ENCODE measurements around the gene ALG9. TPM values are rescaled to one million over a fixed set of nuclear protein-coding genes. Genes with fewer than 3 reads are reported as not detected.

ALG9 gene
- total RNA-seq, 4 donors from 2014 or later = 26.2 to 74.3 (median 31.4) TPM

DNA sequence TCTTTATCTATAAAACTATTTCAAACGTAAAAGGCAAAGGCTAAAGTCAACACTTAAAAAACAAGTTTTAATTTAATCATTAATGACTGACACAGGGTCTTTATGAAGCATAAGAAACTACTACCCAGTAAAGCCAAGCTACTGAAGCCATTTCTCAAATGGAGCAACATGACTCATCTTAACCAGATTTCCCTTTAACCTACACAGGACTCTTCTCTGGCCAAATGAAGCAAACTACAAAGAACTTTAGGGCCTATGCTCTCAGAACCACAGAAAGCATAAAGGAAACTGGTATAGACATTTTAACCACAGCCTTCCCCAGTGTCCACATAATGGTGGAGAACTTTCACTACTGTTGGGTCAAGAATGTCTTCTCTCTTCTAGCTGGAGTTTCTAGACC is 34.7 kb downstream of the ALG9 start:
- DNase-seq (ENCODE audit: low spot score in 2 of 2) = no peak
- TF ChIP-seq EP300 (IDR thresholded peaks at IDR 0.05) = no peak
- TF ChIP-seq, protein P1, sequence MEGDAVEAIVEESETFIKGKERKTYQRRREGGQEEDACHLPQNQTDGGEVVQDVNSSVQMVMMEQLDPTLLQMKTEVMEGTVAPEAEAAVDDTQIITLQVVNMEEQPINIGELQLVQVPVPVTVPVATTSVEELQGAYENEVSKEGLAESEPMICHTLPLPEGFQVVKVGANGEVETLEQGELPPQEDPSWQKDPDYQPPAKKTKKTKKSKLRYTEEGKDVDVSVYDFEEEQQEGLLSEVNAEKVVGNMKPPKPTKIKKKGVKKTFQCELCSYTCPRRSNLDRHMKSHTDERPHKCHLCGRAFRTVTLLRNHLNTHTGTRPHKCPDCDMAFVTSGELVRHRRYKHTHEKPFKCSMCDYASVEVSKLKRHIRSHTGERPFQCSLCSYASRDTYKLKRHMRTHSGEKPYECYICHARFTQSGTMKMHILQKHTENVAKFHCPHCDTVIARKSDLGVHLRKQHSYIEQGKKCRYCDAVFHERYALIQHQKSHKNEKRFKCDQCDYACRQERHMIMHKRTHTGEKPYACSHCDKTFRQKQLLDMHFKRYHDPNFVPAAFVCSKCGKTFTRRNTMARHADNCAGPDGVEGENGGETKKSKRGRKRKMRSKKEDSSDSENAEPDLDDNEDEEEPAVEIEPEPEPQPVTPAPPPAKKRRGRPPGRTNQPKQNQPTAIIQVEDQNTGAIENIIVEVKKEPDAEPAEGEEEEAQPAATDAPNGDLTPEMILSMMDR (IDR thresholded peaks at IDR 0.05) = no peak
- no peak for TF ChIP-seq POLR2A (IDR thresholded peaks at IDR 0.05)
- TF ChIP-seq POLR2AphosphoS5 (IDR thresholded peaks at IDR 0.05) = no peak

DNA sequence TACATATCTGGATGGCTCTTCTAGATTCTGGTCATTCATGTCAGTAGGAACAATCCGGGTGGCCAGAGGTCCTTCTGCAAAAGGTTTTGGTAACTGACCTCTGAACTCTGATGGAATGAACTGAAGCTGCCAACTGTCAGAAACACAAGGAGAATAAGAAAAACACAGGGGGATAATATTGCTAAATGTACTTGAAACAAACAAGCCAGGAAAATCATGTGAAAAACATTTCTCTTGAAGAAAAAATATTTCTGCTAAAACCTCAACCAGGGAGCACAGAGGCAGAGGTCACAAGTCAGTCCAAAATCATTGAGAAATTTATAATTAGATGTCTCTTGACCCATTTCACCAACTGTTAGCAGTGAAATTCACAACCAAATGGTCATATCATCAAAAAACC is 35.2 kb downstream of the ALG9 start:
- TF ChIP-seq POLR2AphosphoS5 (IDR thresholded peaks at IDR 0.05) = no peak
- 71% methylated on average over 1 of the region's 1 CpG for WGBS
- no peaks in the 10 kb centered on the region for H3K27me3 ChIP-seq
- H3K4me1 ChIP-seq = no peaks in the 10 kb centered on the region
- no peaks in the 10 kb centered on the region for H3K9me3 ChIP-seq
- no peak overlapping the region for H3K4me3 ChIP-seq
- H3K36me3 ChIP-seq = peaks cover 32% of the 10 kb centered on the region
- no peak overlapping the region for H3K27ac ChIP-seq
- DNase-seq (ENCODE audit: low spot score in 2 of 2) = no peak

More for the DNA sequence above, 34.7 kb downstream of the ALG9 start:
- H3K9me3 ChIP-seq = no peaks in the 10 kb centered on the region
- no peak overlapping the region for H3K4me3 ChIP-seq
- 93% methylated on average over 1 of the region's 1 CpG for WGBS
- H3K4me1 ChIP-seq = no peaks in the 10 kb centered on the region
- H3K27me3 ChIP-seq = no peaks in the 10 kb centered on the region
- no peak overlapping the region for H3K27ac ChIP-seq
- peaks cover 28% of the 10 kb centered on the region for H3K36me3 ChIP-seq

DNA sequence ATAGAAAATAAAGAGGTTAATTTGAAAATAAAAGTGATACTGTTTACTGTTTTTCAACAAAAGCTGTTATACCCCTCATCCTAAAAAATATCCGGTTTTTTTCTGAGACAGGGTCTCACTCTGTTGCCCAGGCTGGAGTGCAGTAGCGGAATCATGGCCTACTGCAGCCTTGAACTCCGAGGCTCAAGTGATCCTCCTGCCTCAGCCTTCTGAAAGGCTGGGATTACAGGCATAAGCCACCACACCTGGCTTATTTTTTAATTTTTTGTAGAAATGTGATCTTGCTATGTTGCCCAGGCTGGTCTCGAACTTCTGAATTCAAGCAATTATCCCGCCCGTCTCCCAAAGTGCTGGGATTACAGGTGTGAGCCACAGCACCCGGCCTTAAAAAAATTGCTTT is 35.7 kb downstream of the ALG9 start:
- Histone ChIP-seq H3K9me3 (no peaks in the 10 kb centered on the region), H3K4me3 (no peak overlapping the region), H3K27ac (no peak overlapping the region), H3K4me1 (no peaks in the 10 kb centered on the region), H3K36me3 (peaks cover 37% of the 10 kb centered on the region), H3K27me3 (no peaks in the 10 kb centered on the region)
- WGBS = over 99% methylated on average over 7 of the region's 7 CpGs
- no peak for DNase-seq (ENCODE audit: low spot score in 2 of 2)
- TF ChIP-seq EP300 (IDR thresholded peaks at IDR 0.05) = no peak
- no peak for TF ChIP-seq POLR2AphosphoS5 (IDR thresholded peaks at IDR 0.05)
- TF ChIP-seq, protein P1 (IDR thresholded peaks at IDR 0.05) = no peak
- TF ChIP-seq POLR2A (IDR thresholded peaks at IDR 0.05) = no peak

DNA sequence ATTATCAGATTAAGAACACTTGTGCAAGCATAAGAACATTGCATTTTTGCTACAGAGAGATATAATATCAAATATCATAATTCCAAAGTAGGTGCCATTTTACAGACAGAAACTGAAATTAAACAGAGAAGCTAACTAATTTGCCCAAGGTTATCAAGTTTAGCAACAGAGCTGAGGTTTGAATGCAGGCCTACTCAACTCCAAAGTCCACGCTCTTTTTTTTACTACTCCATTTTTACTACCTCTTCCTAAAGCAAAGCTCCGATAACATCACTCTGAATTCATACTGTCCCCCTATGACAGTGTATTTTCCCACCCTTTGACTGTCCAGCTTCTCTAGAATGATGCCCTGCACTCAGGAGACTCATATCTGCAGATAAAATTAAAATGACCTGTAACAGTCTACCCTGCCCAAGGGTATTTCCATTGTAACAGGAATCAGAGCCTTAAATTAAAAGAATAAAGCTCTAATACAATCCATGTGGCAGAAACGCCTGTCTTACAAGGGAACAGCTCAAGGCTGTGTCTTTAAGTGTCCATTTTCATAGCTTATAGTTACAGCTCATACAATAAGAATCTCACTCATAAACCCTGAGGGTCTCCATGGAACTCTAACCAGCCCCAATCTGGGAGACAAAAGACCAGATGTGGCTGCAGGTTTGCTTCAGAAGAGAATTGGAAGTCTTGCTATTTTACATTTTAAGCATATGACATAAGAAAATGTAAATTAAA is 36.8 kb downstream of the ALG9 start:
- 91% methylated on average over 3 of the region's 3 CpGs for WGBS
- no peak overlapping the region for H3K27ac ChIP-seq
- H3K36me3 ChIP-seq = peaks cover 40% of the 10 kb centered on the region
- no peaks in the 10 kb centered on the region for H3K27me3 ChIP-seq
- no peaks in the 10 kb centered on the region for H3K4me1 ChIP-seq
- H3K4me3 ChIP-seq = no peak overlapping the region
- no peak for DNase-seq (ENCODE audit: low spot score in 2 of 2)
- H3K9me3 ChIP-seq = no peaks in the 10 kb centered on the region
- TF ChIP-seq, protein P1 (IDR thresholded peaks at IDR 0.05) = no peak
- TF ChIP-seq POLR2AphosphoS5 (IDR thresholded peaks at IDR 0.05) (no peak), EP300 (IDR thresholded peaks at IDR 0.05) (no peak)

DNA sequence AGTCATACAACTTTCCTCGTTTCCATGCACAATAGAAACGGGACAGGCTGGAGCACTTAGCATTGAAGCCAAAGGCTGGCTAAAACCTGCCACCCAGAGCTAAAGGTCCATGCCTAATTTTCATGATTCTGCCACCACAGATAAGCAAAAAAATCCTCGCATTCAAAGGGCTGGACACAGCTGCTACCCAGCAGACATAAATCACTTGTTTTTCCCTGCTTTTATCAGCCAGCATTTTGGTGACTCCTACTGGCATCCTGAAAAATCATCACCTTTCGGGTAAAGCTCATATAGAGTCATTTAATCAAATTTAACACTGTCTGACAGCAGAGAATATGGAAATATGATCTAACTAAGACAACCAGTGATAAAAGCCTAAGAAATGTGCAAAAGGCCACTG is 37.9 kb downstream of the ALG9 start:
- Histone ChIP-seq H3K27me3 (no peaks in the 10 kb centered on the region), H3K4me1 (no peaks in the 10 kb centered on the region), H3K4me3 (no peak overlapping the region), H3K36me3 (peaks cover 40% of the 10 kb centered on the region), H3K27ac (no peak overlapping the region), H3K9me3 (no peaks in the 10 kb centered on the region)
- no peak for DNase-seq (ENCODE audit: low spot score in 2 of 2)
- TF ChIP-seq POLR2AphosphoS5 (IDR thresholded peaks at IDR 0.05) (no peak), EP300 (IDR thresholded peaks at IDR 0.05) (no peak), POLR2A (IDR thresholded peaks at IDR 0.05) (no peak)
- TF ChIP-seq, protein P1 (IDR thresholded peaks at IDR 0.05) = no peak
- WGBS = 67% methylated on average over 4 of the region's 4 CpGs
